Astrocyte (in vitro differentiated cells and primary cell): ENCODE measurements around the gene GPR62. TPM values are rescaled to one million over a fixed set of nuclear protein-coding genes. Genes with fewer than 3 reads are reported as not detected.

Experiments used
- DNase-seq: peaks from one replicate; pipeline ENCODE4 v3.0.0-alpha.2; 2010; ENCODE audit warnings: low read depth
- FAIRE-seq: peaks from 2 replicates; lab custom pipeline; 2011; peaks lifted over from hg19 to GRCh38; lab: Jason Lieb, UNC
- H2AFZ ChIP-seq: 2 replicates; pipeline ENCODE4 v1.6.0; 2012; ENCODE audit warnings: low read depth, low read length, inconsistent platforms
- H3K27ac ChIP-seq: 2 replicates; pipeline ENCODE4 v1.5.1; 2011; ENCODE audit warnings: low read depth, low read length, inconsistent platforms
- H3K27me3 ChIP-seq: 2 replicates; pipeline ENCODE4 v1.6.0; 2011; ENCODE audit warnings: low read length, inconsistent platforms; ENCODE audit not compliant: insufficient read depth
- H3K36me3 ChIP-seq: 2 replicates; pipeline ENCODE4 v1.5.1; 2011; ENCODE audit warnings: low read length, inconsistent platforms; ENCODE audit not compliant: insufficient read depth
- H3K4me1 ChIP-seq: 2 replicates; pipeline ENCODE4 v1.5.1; 2011; ENCODE audit warnings: low read length, inconsistent platforms; ENCODE audit not compliant: insufficient read depth
- H3K4me2 ChIP-seq: 2 replicates; pipeline ENCODE4 v1.6.0; 2012; ENCODE audit warnings: low read length, inconsistent platforms
- H3K4me3 ChIP-seq: 2 replicates; pipeline ENCODE4 v1.5.1; 2011; ENCODE audit warnings: low read depth, mild to moderate bottlenecking, low read length, inconsistent platforms; ENCODE audit not compliant: insufficient read depth
- H3K79me2 ChIP-seq: 2 replicates; pipeline ENCODE4 v1.6.0; 2012; ENCODE audit warnings: mild to moderate bottlenecking, low read length, inconsistent platforms; ENCODE audit not compliant: insufficient read depth
- H3K9ac ChIP-seq: 2 replicates; pipeline ENCODE4 v1.6.0; 2012; ENCODE audit warnings: mild to moderate bottlenecking, low read length, inconsistent platforms
- H3K9me3 ChIP-seq: 2 replicates; pipeline ENCODE4 v1.5.1; 2012; ENCODE audit warnings: low read depth, mild to moderate bottlenecking, low read length, inconsistent platforms; ENCODE audit not compliant: insufficient read depth
- H4K20me1 ChIP-seq: 2 replicates; pipeline ENCODE4 v1.6.0; 2012; ENCODE audit warnings: low read length, inconsistent platforms; ENCODE audit not compliant: insufficient read depth
- H3K27ac Mint-ChIP-seq: one replicate; pipeline ENCODE4 v1.8.0; 2021; ENCODE audit warnings: mild to moderate bottlenecking, mixed read lengths; ENCODE audit not compliant: unreplicated experiment
- H3K27me3 Mint-ChIP-seq: one replicate; pipeline ENCODE4 v1.8.0; 2021; ENCODE audit warnings: low read depth, mixed read lengths; ENCODE audit not compliant: unreplicated experiment
- H3K36me3 Mint-ChIP-seq: one replicate; pipeline ENCODE4 v1.8.0; 2021; ENCODE audit warnings: low read depth, mixed read lengths; ENCODE audit not compliant: unreplicated experiment
- H3K4me1 Mint-ChIP-seq: one replicate; pipeline ENCODE4 v1.8.0; 2021; ENCODE audit warnings: low read depth, mixed read lengths; ENCODE audit not compliant: unreplicated experiment
- H3K4me3 Mint-ChIP-seq: one replicate; pipeline ENCODE4 v1.8.0; 2021; ENCODE audit warnings: mild to moderate bottlenecking, moderate library complexity, mixed read lengths; ENCODE audit not compliant: unreplicated experiment
- H3K9me3 Mint-ChIP-seq: one replicate; pipeline ENCODE4 v1.8.0; 2021; ENCODE audit warnings: mild to moderate bottlenecking, mixed read lengths; ENCODE audit not compliant: unreplicated experiment
- CTCF ChIP-seq: IDR thresholded peaks from 2 replicates; pipeline ENCODE4 v1.5.1; 2011; ENCODE audit warnings: low read depth, mild to moderate bottlenecking, inconsistent platforms, low read length, moderate library complexity; ENCODE audit not compliant: insufficient read depth
- EZH2 ChIP-seq: IDR thresholded peaks from 2 replicates; pipeline ENCODE4 v1.6.1; 2012; ENCODE audit warnings: mild to moderate bottlenecking, low read length, inconsistent platforms; ENCODE audit not compliant: insufficient read depth
- total RNA-seq: library from RNA; stranded (reverse); gene quantifications from 2 replicates; pipeline ENCODE4 v1.2.1, GENCODE V29; 2021

Gene GPR62
- total RNA-seq, 1 donor from 2014 or later = not detected

- no peak for TF ChIP-seq CTCF
- TF ChIP-seq EZH2 = no peak
- Histone ChIP-seq H3K27me3 (no peaks in the 10 kb centered on the region), H3K79me2 (peaks cover 40% of the 10 kb centered on the region), H3K27ac (peak overlapping the region; percentile 87), H3K36me3 (peaks cover 21% of the 10 kb centered on the region), H4K20me1 (peaks cover 25% of the 10 kb centered on the region), H3K4me3 (peak overlapping the region; percentile 93), H3K9me3 (no peaks in the 10 kb centered on the region), H3K9ac (peak overlapping the region; percentile 96), H2AFZ (no peak overlapping the region), H3K4me2 (peak overlapping the region; percentile 84), H3K4me1 (peaks cover 33% of the 10 kb centered on the region)
- Mint-ChIP-seq H3K27ac (peak overlapping the region; percentile 100), H3K27me3 (no peaks in the 10 kb centered on the region), H3K4me1 (peaks cover 17% of the 10 kb centered on the region), H3K4me3 (peak overlapping the region; percentile 100), H3K36me3 (peaks cover 20% of the 10 kb centered on the region), H3K9me3 (no peaks in the 10 kb centered on the region)
- no peak for DNase-seq
- FAIRE-seq = no peak
Observed at GRCh38 chr3:51994530-51994929, 39.3 kb downstream of the GPR62 start.

DNA sequence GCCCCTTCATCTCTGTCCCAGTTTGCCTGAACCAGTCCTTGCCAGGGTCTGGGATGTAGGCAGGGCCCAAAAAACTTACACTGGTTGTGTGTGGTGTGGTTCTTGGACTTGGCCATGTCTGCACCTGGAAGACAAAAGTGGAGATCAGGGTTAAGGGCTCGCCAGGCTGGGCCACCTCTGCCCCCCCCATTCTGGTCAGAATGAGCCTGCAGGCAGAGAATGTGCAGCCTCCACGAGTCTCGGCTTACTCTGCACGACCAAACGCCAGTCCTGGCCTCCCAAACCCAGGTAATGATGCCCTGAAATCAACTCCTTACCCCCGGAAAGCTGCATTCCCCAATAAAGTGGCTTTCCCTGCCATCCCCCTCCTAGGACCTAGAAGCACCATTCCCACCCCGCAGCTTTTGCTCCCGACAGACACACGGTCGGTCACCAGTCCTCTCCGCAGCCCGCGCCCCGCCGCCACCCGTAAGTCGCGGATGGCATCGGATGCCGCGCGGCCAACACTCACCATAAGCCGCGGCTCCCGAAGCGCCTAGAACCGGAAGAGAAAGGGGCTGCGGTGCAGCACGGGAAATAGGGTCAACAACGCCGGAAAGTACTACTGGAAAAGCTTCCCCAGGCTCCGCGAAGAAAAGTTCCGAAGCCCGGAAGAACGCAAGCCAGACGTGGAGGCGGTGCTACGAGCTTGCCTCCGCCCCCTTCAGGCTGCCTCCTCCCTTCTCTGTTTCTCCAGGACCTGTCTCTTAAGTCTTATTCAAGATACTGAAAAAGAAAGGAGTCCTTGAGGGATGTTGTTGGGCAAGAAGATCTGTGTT, 40.4 kb downstream of the GPR62 start, which contains the start of gene RPL29:
Gene RPL29 (minus strand): TSS at position 550 of the 818 bp plus-strand sequence. CDS start 434 bp downstream, at position 116.
- H3K27me3 ChIP-seq = no peaks in the 10 kb centered on the region
- Mint-ChIP-seq H3K4me1 (peaks cover 17% of the 10 kb centered on the region), H3K27ac (peak within 1 kb of the TSS; percentile 100), H3K9me3 (no peaks in the 10 kb centered on the region), H3K4me3 (peak within 1 kb of the TSS; percentile 100), H3K27me3 (no peaks in the 10 kb centered on the region), H3K36me3 (peaks cover 20% of the 10 kb centered on the region)
- peak; percentile 37 for FAIRE-seq
- H4K20me1 ChIP-seq = peaks cover 25% of the 10 kb centered on the region
- H3K9me3 ChIP-seq = no peaks in the 10 kb centered on the region
- peak within 1 kb of the TSS; percentile 93 for H3K4me3 ChIP-seq
- H3K9ac ChIP-seq = peak within 1 kb of the TSS; percentile 96
- H3K36me3 ChIP-seq = peaks cover 21% of the 10 kb centered on the region
- H2AFZ ChIP-seq = peak within 1 kb of the TSS; percentile 62
- peak; percentile 92 for DNase-seq
- no peak for TF ChIP-seq CTCF
- TF ChIP-seq EZH2 = no peak
- peaks cover 33% of the 10 kb centered on the region for H3K4me1 ChIP-seq
- H3K27ac ChIP-seq = peak within 1 kb of the TSS; percentile 87
- H3K4me2 ChIP-seq = peak within 1 kb of the TSS; percentile 84
- peaks cover 40% of the 10 kb centered on the region for H3K79me2 ChIP-seq

- no peaks in the 10 kb centered on the region for H3K9me3 ChIP-seq
- H3K4me3 Mint-ChIP-seq = peak overlapping the region; percentile 61
- H3K27me3 ChIP-seq = no peaks in the 10 kb centered on the region
- H3K4me3 ChIP-seq = no peak overlapping the region
- no peaks in the 10 kb centered on the region for H3K9me3 Mint-ChIP-seq
- no peak overlapping the region for H3K9ac ChIP-seq
- no peak for DNase-seq
- FAIRE-seq = no peak
- H3K27ac Mint-ChIP-seq = no peak overlapping the region
- H3K36me3 ChIP-seq = peaks cover 21% of the 10 kb centered on the region
- no peaks in the 10 kb centered on the region for H3K27me3 Mint-ChIP-seq
- H3K4me2 ChIP-seq = no peak overlapping the region
- no peak overlapping the region for H2AFZ ChIP-seq
- TF ChIP-seq EZH2 (no peak), CTCF (no peak)
- no peak overlapping the region for H3K27ac ChIP-seq
- H3K4me1 Mint-ChIP-seq = peaks cover 14% of the 10 kb centered on the region
- peaks cover 20% of the 10 kb centered on the region for H4K20me1 ChIP-seq
- H3K79me2 ChIP-seq = peaks cover 34% of the 10 kb centered on the region
- H3K4me1 ChIP-seq = peaks cover 29% of the 10 kb centered on the region
- H3K36me3 Mint-ChIP-seq = peaks cover 15% of the 10 kb centered on the region
Observed at GRCh38 chr3:51997172-51997571, 42.0 kb downstream of the GPR62 start.
